Keratinocyte (primary cell): Measurements from ENCODE around the gene LRRC28. TPM values are rescaled to one million over a fixed set of nuclear protein-coding genes. Genes with fewer than 3 reads are reported as not detected.

ENCODE experiments used
- DNase-seq: peaks from one replicate; pipeline ENCODE4 v3.0.0-alpha.2; 2011; ENCODE audit warnings: low read depth, missing footprints, low spot score
- FAIRE-seq: peaks from 2 replicates; lab custom pipeline; 2011; peaks lifted over from hg19 to GRCh38; lab: Jason Lieb, UNC
- H2AFZ ChIP-seq: 2 replicates; pipeline ENCODE4 v1.6.0; 2012; ENCODE audit warnings: low read length, control low read depth, inconsistent platforms; ENCODE audit not compliant: control insufficient read depth
- H3K27ac ChIP-seq: 2 replicates; pipeline ENCODE4 v1.5.1; 2011; ENCODE audit warnings: low read length; ENCODE audit not compliant: control insufficient read depth, insufficient read depth
- H3K27me3 ChIP-seq: 3 replicates; pipeline ENCODE4 v1.6.0; 2011; ENCODE audit warnings: low read length; ENCODE audit not compliant: control insufficient read depth, insufficient read depth; ENCODE audit errors: extremely low read depth
- H3K36me3 ChIP-seq, 2 experiments: 2 replicates in 1 of 2; 3 replicates in 1 of 2; pipeline ENCODE4 v1.5.1; 2011; ENCODE audit warnings: low read length in 2 of 2, mild to moderate bottlenecking in 1 of 2; ENCODE audit not compliant: control insufficient read depth in 2 of 2, insufficient read depth in 2 of 2; ENCODE audit errors: extremely low read depth in 1 of 2
- H3K4me1 ChIP-seq: 3 replicates; pipeline ENCODE4 v1.5.1; 2011; ENCODE audit warnings: low read length; ENCODE audit not compliant: control insufficient read depth, insufficient read depth; ENCODE audit errors: extremely low read depth
- H3K4me2 ChIP-seq: 3 replicates; pipeline ENCODE4 v1.6.0; 2011; ENCODE audit warnings: low read depth, low read length; ENCODE audit not compliant: control insufficient read depth, insufficient read depth; ENCODE audit errors: extremely low read depth
- H3K4me3 ChIP-seq, 3 experiments: fragments of 200-600 bp in 1 of 3; sonication (generic) in 1 of 3; 2 replicates in 2 of 3; 3 replicates in 1 of 3; pipeline ENCODE4 v1.5.1; 2011 to 2016; ENCODE audit warnings: low read length in 3 of 3, mild to moderate bottlenecking in 3 of 3, control low read depth in 2 of 3, inconsistent platforms in 1 of 3, low read depth in 1 of 3, mixed read lengths in 1 of 3, mixed run types in 1 of 3, moderate library complexity in 1 of 3; ENCODE audit not compliant: control insufficient read depth in 2 of 3, insufficient read depth in 2 of 3; ENCODE audit errors: extremely low read depth in 1 of 3
- H3K79me2 ChIP-seq: 2 replicates; pipeline ENCODE4 v1.6.0; 2012; ENCODE audit warnings: low read length; ENCODE audit not compliant: control insufficient read depth, insufficient read depth
- H3K9ac ChIP-seq: 3 replicates; pipeline ENCODE4 v1.6.0; 2011; ENCODE audit warnings: low read length; ENCODE audit not compliant: control insufficient read depth, insufficient read depth; ENCODE audit errors: extremely low read depth
- H3K9me1 ChIP-seq: 3 replicates; pipeline ENCODE4 v1.6.0; 2011; ENCODE audit warnings: low read length; ENCODE audit not compliant: control insufficient read depth, insufficient read depth; ENCODE audit errors: extremely low read depth
- H3K9me3 ChIP-seq: 2 replicates; pipeline ENCODE4 v1.5.1; 2012; ENCODE audit warnings: low read depth, low read length; ENCODE audit not compliant: control insufficient read depth
- H4K20me1 ChIP-seq: 3 replicates; pipeline ENCODE4 v1.6.0; 2011; ENCODE audit warnings: low read length; ENCODE audit not compliant: control insufficient read depth, insufficient read depth; ENCODE audit errors: extremely low read depth
- EZH2 ChIP-seq: IDR thresholded peaks from one replicate; pipeline ENCODE4 v1.6.1; 2012; ENCODE audit warnings: inconsistent platforms, mild to moderate bottlenecking, low read length, moderate library complexity
- dilution Hi-C: fragments of 300-500 bp; cut with MboI; formaldehyde crosslinking; loops from one replicate; pipeline ENCODE4 v1.7.0; 2020; ENCODE audit warnings: low sequenced_read_pairs; ENCODE audit not compliant: extremely low pct_ligation_motif_present
- polyA plus RNA-seq, 5 experiments: library from polyadenylated mRNA; depleted of rRNA in 3 of 5; stranded (reverse) in 3 of 5; stranded (forward) in 1 of 5; unstranded in 1 of 5; fragments of >200 nt; gene quantifications; 1 replicate in 1 of 5; 2 replicates in 3 of 5; 3 replicates in 1 of 5; pipeline versions ENCODE4 v1.2.1 to v1.2.3, GENCODE V29; 2011 to 2012; ENCODE audit warnings: missing spikeins in 2 of 5, low read depth in 1 of 5, low replicate concordance in 1 of 5
- TF ChIP-seq, protein P1 (sequence below), 3 experiments: IDR thresholded peaks in 1 of 3; conservative IDR thresholded peaks in 1 of 3; optimal IDR thresholded peaks in 1 of 3; 2 replicates in 2 of 3; 3 replicates in 1 of 3; pipeline versions ENCODE3 to v1.5.1; 2011; ENCODE audit warnings: low read length in 3 of 3, mild to moderate bottlenecking in 3 of 3, moderate library complexity in 2 of 3, control low read depth in 1 of 3, inconsistent platforms in 1 of 3; ENCODE audit not compliant: insufficient read depth in 2 of 3; ENCODE audit errors: extremely low read depth in 1 of 3

LRRC28 gene
- polyA plus RNA-seq, 1 donor (not counting 4 experiments of a cell fraction or from before 2014, with no cell fraction given): 25.1 TPM

DNA sequence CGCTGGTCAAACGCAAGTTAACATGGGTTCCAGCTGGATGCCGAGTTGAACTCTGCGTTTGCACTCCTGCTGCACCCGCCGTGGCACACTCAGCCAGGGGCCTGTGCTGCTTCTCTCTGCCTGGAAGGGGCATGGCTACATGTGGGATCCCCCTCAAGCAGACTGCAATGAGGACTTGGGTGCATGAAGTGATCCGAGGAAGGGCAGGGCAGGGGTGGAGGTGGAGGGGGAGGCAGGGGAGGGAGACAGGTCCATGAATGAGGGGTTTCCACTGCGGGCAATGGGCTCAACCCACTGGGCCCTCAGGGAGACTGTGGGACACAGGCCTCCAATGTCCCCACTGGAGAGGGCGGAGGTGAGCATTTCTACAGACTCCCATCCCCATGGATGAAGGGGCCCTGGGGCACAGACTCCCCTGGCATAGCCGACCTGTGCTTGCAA lies 172.9 kb downstream of the LRRC28 start:
- H3K9me1 ChIP-seq: no peaks in the 10 kb centered on the region
- no peaks in the 10 kb centered on the region for H3K79me2 ChIP-seq
- H2AFZ ChIP-seq: no peak overlapping the region
- no peak overlapping the region for H3K4me2 ChIP-seq
- FAIRE-seq: no peak
- dilution Hi-C loops: no loop called here
- TF ChIP-seq EZH2: no peak
- TF ChIP-seq, protein P1, sequence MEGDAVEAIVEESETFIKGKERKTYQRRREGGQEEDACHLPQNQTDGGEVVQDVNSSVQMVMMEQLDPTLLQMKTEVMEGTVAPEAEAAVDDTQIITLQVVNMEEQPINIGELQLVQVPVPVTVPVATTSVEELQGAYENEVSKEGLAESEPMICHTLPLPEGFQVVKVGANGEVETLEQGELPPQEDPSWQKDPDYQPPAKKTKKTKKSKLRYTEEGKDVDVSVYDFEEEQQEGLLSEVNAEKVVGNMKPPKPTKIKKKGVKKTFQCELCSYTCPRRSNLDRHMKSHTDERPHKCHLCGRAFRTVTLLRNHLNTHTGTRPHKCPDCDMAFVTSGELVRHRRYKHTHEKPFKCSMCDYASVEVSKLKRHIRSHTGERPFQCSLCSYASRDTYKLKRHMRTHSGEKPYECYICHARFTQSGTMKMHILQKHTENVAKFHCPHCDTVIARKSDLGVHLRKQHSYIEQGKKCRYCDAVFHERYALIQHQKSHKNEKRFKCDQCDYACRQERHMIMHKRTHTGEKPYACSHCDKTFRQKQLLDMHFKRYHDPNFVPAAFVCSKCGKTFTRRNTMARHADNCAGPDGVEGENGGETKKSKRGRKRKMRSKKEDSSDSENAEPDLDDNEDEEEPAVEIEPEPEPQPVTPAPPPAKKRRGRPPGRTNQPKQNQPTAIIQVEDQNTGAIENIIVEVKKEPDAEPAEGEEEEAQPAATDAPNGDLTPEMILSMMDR (optimal IDR thresholded peaks at IDR 0.05 in 1 of 3, IDR thresholded peaks at IDR 0.05 in 1 of 3, conservative IDR thresholded peaks at IDR 0.05 in 1 of 3; ENCODE audit: extremely low read depth in 1 of 3, insufficient read depth in 2 of 3, low read length in 3 of 3): no peak
- no peak overlapping the region for H3K9ac ChIP-seq
- H3K4me1 ChIP-seq: peaks cover 20% of the 10 kb centered on the region
- no peak overlapping the region for H3K4me3 ChIP-seq
- H3K27ac ChIP-seq: no peak overlapping the region
- no peaks in the 10 kb centered on the region for H3K36me3 ChIP-seq
- H3K9me3 ChIP-seq: no peaks in the 10 kb centered on the region
- no peak for DNase-seq
- H4K20me1 ChIP-seq: no peaks in the 10 kb centered on the region
- no peaks in the 10 kb centered on the region for H3K27me3 ChIP-seq

DNA sequence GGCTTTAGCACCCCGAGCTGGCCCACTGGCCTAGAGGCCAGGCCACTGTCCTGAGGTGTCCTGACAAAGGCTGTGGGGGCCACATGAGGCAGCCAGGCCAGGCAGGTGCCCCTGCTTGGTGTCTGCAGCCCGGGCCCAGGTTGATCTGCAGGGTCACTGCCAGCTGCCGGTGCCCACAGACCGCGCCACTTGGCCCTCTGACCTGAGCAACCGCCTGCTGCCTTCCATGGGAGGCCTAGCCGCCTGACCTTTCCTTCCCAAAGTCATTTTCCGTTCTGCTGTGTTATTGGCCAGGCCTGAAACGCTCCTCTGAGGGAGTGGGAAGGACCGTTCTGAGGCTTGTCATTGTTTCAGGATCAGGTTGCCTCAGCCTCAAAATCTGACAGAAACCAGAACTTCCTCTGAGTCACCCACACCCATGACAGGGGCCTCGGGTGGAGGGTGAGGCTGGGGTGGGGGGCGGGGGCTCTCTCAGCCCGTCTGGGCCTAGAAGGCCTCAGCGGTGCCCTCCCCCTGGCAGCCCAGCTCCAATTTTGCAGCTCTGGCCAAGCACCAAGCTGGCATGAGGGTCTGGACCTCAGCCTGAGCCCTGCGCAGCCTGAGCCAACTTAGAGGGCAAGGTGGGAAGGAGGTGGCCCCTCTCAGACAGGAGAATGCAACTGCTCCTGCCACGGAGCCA lies 173.8 kb downstream of the LRRC28 start:
- H3K4me3 ChIP-seq: no peak overlapping the region
- H3K79me2 ChIP-seq: no peaks in the 10 kb centered on the region
- H3K9me3 ChIP-seq: no peaks in the 10 kb centered on the region
- H3K27me3 ChIP-seq: no peaks in the 10 kb centered on the region
- peak overlapping the region; percentile 69 for H3K27ac ChIP-seq
- DNase-seq (no peak), FAIRE-seq (peak; percentile 84)
- no peaks in the 10 kb centered on the region for H3K9me1 ChIP-seq
- H3K4me1 ChIP-seq: peaks cover 20% of the 10 kb centered on the region
- H3K36me3 ChIP-seq: no peaks in the 10 kb centered on the region
- H4K20me1 ChIP-seq: no peaks in the 10 kb centered on the region
- peak overlapping the region; percentile 51 for H3K4me2 ChIP-seq
- peak overlapping the region; percentile 60 for H3K9ac ChIP-seq
- H2AFZ ChIP-seq: peak overlapping the region; percentile 90
- dilution Hi-C loops: no loop called here
- TF ChIP-seq EZH2: no peak
- TF ChIP-seq, protein P1 (optimal IDR thresholded peaks at IDR 0.05 in 1 of 3, IDR thresholded peaks at IDR 0.05 in 1 of 3, conservative IDR thresholded peaks at IDR 0.05 in 1 of 3; ENCODE audit: extremely low read depth in 1 of 3, insufficient read depth in 2 of 3, low read length in 3 of 3): no peak
